Stimulated activated CD4-positive, alpha-beta T cell treated with anti-CD3 and anti-CD28 coated beads, Interleukin-12 subunit alpha, Interleukin-12 subunit beta, amount 100 ng/mL, for 24 hours (primary cell): Measurements from ENCODE around the gene FAM163A.
"Not testable (repeated sequence)": the region's sequence is repeated elsewhere in the genome, so short reads cannot be mapped to it uniquely, and the experiment has no call there.

ENCODE experiments used
- DNase-seq, 2 experiments: peaks; one replicate each; pipeline ENCODE4 v3.0.0-alpha.2; 2020; ENCODE audit warnings: low read depth in 2 of 2

Gene FAM163A

GRCh38 chr1:179815641-179816040 lies 72.5 kb downstream of the FAM163A start:
- DNase-seq, result no peak

GRCh38 chr1:179816196-179816960 lies 73.3 kb downstream of the FAM163A start:
- DNase-seq, result no peak

GRCh38 chr1:179817056-179817455 lies 74.0 kb downstream of the FAM163A start:
- DNase-seq, result no peak

- no peak for DNase-seq
Measured at GRCh38 chr1:179817789-179818188, 74.7 kb downstream of the FAM163A start.

- DNase-seq, result no peak
Measured at GRCh38 chr1:179818260-179818659, 75.2 kb downstream of the FAM163A start.

- DNase-seq, result no peak
Measured at GRCh38 chr1:179818743-179819173, 75.7 kb downstream of the FAM163A start.

GRCh38 chr1:179820226-179820970 lies 77.3 kb downstream of the FAM163A start:
- DNase-seq, result no peak

GRCh38 chr1:179821524-179821923 lies 78.4 kb downstream of the FAM163A start:
- no peak for DNase-seq

GRCh38 chr1:179822065-179822464 lies 79.0 kb downstream of the FAM163A start:
- DNase-seq, result no peak

- no peak for DNase-seq
Measured at GRCh38 chr1:179823693-179824092, 80.6 kb downstream of the FAM163A start.

- DNase-seq, result no peak
Measured at GRCh38 chr1:179824265-179824664, 81.2 kb downstream of the FAM163A start.

GRCh38 chr1:179825206-179825605 lies 82.1 kb downstream of the FAM163A start:
- no peak for DNase-seq

GRCh38 chr1:179825798-179826460 lies 82.8 kb downstream of the FAM163A start:
- no peak for DNase-seq

GRCh38 chr1:179826626-179827280 lies 83.7 kb downstream of the FAM163A start:
- DNase-seq, result no peak

- DNase-seq, result no peak
Measured at GRCh38 chr1:179828554-179829110, 85.5 kb downstream of the FAM163A start.

- DNase-seq, result no peak
Measured at GRCh38 chr1:179831225-179831624, 88.1 kb downstream of the FAM163A start.

- no peak for DNase-seq
Measured at GRCh38 chr1:179831852-179832699, 89.0 kb downstream of the FAM163A start.

GRCh38 chr1:179836686-179837445 lies 93.8 kb downstream of the FAM163A start:
- not testable (repeated sequence) for DNase-seq

- no peak for DNase-seq
Measured at GRCh38 chr1:179840107-179840506, 97.0 kb downstream of the FAM163A start.

GRCh38 chr1:179848233-179848632 lies 105.1 kb downstream of the FAM163A start:
- no peak for DNase-seq
